GM12878 (cell line): ENCODE data around the gene CCDC187. TPM values are rescaled to one million over a fixed set of nuclear protein-coding genes. Genes with fewer than 3 reads are reported as not detected.

Experiments used
- ATAC-seq: fragments of 200-7000 bp; cut with Tn5 transposase; 3 replicates; pipeline ENCODE4 v1.9.1; 2020; ENCODE audit warnings: mild to moderate bottlenecking, moderate library complexity
- BruUV-seq: library from RNA; stranded (reverse); fragments of 400-500 nt; replicated peaks from 2 replicates; lab custom pipeline; 2021; lab: Mats Ljungman, UMichigan
- CTCF ChIA-PET: fragments of 300-600 bp; sonication (Branson Sonifier 250); formaldehyde crosslinking; extraction: SDS; loops from one replicate; lab custom pipeline; 2021; ENCODE audit warnings: inconsistent platforms; lab: Yijun Ruan, JAX
- POLR2A ChIA-PET: fragments of 350-600 bp; formaldehyde crosslinking; extraction: SDS; loops from one replicate; lab custom pipeline; 2021; ENCODE audit warnings: inconsistent platforms; lab: Charles Lee
- RAD21 ChIA-PET: fragments of 300-600 bp; sonication (Branson Sonifier 250); formaldehyde crosslinking; loops from one replicate; lab custom pipeline; 2023; ENCODE audit warnings: antibody characterized with exemption; ENCODE audit not compliant: unreplicated experiment; lab: Charles Lee
- SMC1A ChIA-PET: fragments of 300-600 bp; sonication (Branson Sonifier 250); formaldehyde crosslinking; loops from one replicate; lab custom pipeline; 2023; ENCODE audit not compliant: unreplicated experiment, uncharacterized antibody; lab: Charles Lee
- DNase-seq: peaks from one replicate; pipeline ENCODE4 v3.0.0-alpha.2; 2011; ENCODE audit warnings: low read depth, low spot score
- FAIRE-seq: peaks from 3 replicates; lab custom pipeline; 2011; peaks lifted over from hg19 to GRCh38; lab: Jason Lieb, UNC
- H2AFZ ChIP-seq: 2 replicates; pipeline ENCODE4 v1.6.0; 2011; ENCODE audit warnings: low read depth, low read length, control low read depth; ENCODE audit not compliant: control insufficient read depth
- H3K27ac ChIP-seq: 2 replicates; pipeline ENCODE4 v1.5.1; 2011; ENCODE audit warnings: control low read depth; ENCODE audit not compliant: control insufficient read depth, insufficient read depth
- H3K27me3 ChIP-seq, 2 experiments: replicated peaks in 1 of 2; 2 replicates each; pipeline versions ENCODE4 v1.6.0 to v1.6.1; 2011; ENCODE audit warnings: low read length in 1 of 2; ENCODE audit not compliant: control insufficient read depth in 2 of 2, insufficient read depth in 2 of 2
- H3K36me3 ChIP-seq, 2 experiments: 2 replicates each; pipeline ENCODE4 v1.5.1; 2011; ENCODE audit warnings: low read length in 1 of 2; ENCODE audit not compliant: control insufficient read depth in 2 of 2, insufficient read depth in 2 of 2
- H3K4me1 ChIP-seq: 2 replicates; pipeline ENCODE4 v1.6.1; 2011; ENCODE audit warnings: mild to moderate bottlenecking, low read length, moderate library complexity, mixed read lengths; ENCODE audit not compliant: control insufficient read depth, insufficient read depth
- H3K4me2 ChIP-seq: 2 replicates; pipeline ENCODE4 v1.6.0; 2011; ENCODE audit warnings: control low read depth; ENCODE audit not compliant: control insufficient read depth, insufficient read depth
- H3K4me3 ChIP-seq: fragments of 200-600 bp; sonication (generic); 2 replicates; pipeline ENCODE4 v1.5.1; 2016
- H3K79me2 ChIP-seq: 2 replicates; pipeline ENCODE4 v1.6.0; 2011; ENCODE audit warnings: low read length; ENCODE audit not compliant: control insufficient read depth, insufficient read depth
- H3K9ac ChIP-seq: 2 replicates; pipeline ENCODE4 v1.8.0; 2011; ENCODE audit warnings: low read length, control low read depth, mixed read lengths; ENCODE audit not compliant: control insufficient read depth, insufficient read depth
- H3K9me3 ChIP-seq: replicated peaks from 3 replicates; pipeline ENCODE4 v1.5.1; 2011; ENCODE audit warnings: mild to moderate bottlenecking, low read length; ENCODE audit not compliant: control insufficient read depth, insufficient read depth
- H4K20me1 ChIP-seq: 2 replicates; pipeline ENCODE4 v1.6.0; 2011; ENCODE audit not compliant: control insufficient read depth, insufficient read depth
- CEBPB ChIP-seq, 2 experiments: fragments of 150-350 bp in 1 of 2; IDR thresholded peaks; 2 replicates each; pipeline ENCODE4 v1.6.1; 2012 to 2014; ENCODE audit warnings: low read depth in 2 of 2, low read length in 2 of 2, borderline replicate concordance in 1 of 2, inconsistent platforms in 1 of 2
- WGBS: methylation state at CpG from one replicate; pipeline ENCODE4 v1.1.6; 2016; ENCODE audit warnings: low lambda C conversion rate; ENCODE audit not compliant: insufficient replicate concordance, insufficient coverage; ENCODE audit errors: missing lambda C conversion rate; 5-methylcytosine and 5-hydroxymethylcytosine counted together
- in situ Hi-C: fragments of 300-500 bp; cut with MboI; formaldehyde crosslinking; loops from 9 replicates; pipeline ENCODE4 v1.14.3; 2018; ENCODE audit warnings: mixed read lengths
- intact Hi-C: fragments of 100-400 bp; cut with micrococcal nuclease; formaldehyde crosslinking; loops from one replicate; pipeline ENCODE4 v1.14.2; 2022; ENCODE audit not compliant: unreplicated experiment
- polyA plus RNA-seq, 11 experiments: library from polyadenylated mRNA; depleted of rRNA in 4 of 11; unstranded in 6 of 11; stranded (reverse) in 5 of 11; fragments of >200 nt; fragmentation: Nextera tagmentation in 4 of 11; fragmentation: Illumina TruSeq in 1 of 11; extraction: Ambion mirVana in 4 of 11; extraction: Trizol in 1 of 11; gene quantifications; 1 replicate in 1 of 11; 2 replicates in 10 of 11; pipeline versions ENCODE4 v1.2.1 to v1.2.3, GENCODE V29; 2011 to 2016; ENCODE audit warnings: inconsistent platforms in 2 of 11, missing spikeins in 2 of 11, low read depth in 1 of 11
- total RNA-seq, 4 experiments: library from RNA; depleted of rRNA in 3 of 4; stranded (reverse); fragments of >200 nt in 3 of 4; fragmentation: Illumina TruSeq in 1 of 4; extraction: Trizol in 1 of 4; gene quantifications; 2 replicates each; pipeline versions ENCODE4 v1.2.1 to v1.2.3, GENCODE V29; 2013 to 2021
- TF ChIP-seq, protein P1 (sequence below): fragments of 450-650 bp; IDR thresholded peaks from 2 replicates; pipeline ENCODE4 v1.6.1; 2018; ENCODE audit warnings: mild to moderate bottlenecking, low read depth, moderate library complexity; ENCODE audit not compliant: partially characterized antibody

Gene CCDC187
- total and polyA plus RNA-seq, 10 of the 15 experiments (the other 5 are each of a cell fraction or from before 2014, with no cell fraction given) = 0.04 to 0.23 (median 0.04) TPM; not detected in 7

DNA sequence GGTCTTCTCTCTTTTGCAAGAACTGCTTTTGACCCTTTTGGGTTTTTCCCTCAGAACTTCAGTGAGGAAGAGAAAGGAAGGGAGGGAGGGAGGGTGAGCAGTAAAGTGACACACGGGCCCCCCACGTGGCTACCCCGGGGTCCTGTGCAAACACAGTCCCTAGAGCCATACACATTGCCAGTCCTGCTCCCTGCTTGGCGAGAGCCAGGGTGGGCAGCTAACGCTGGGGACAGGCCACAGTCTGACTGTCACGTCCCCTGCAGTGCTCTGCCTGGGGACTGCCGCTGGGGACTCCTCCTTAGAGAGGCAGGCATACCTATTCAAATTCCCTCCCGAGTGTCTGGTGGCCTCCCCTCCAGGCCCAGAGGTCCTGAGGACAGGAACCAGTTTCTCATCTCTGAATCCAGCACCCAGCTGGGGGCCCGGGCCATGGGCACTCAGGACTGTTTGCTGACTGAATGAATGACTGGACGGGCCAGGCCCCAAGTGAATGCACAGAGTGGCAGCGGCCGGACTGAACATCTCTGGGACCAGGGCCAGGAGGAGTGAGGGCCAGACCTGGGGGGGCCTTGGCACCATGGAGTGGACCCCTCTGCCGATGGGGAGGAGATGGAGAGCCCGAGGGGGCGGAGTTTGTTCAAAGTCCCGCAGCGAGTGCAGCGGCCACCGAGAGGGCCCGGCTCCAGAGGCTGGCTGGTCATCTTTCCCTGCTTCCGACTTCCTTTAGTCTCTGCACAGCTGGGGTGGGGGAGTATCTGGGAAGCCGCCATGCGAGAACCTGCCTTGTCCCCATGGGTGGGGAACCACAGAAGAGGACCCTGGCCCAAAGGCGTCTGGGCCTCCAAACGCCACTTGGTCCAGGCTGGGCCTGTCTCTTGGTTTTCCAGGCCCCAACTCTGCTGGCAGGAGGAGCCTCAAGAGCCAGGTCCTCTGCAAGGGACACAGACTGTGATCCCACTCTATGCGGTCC lies 5.8 kb downstream of the CCDC187 start:
- FAIRE-seq (no peak), DNase-seq (no peak), ATAC-seq (no peak; the same call in 2 of the 3 replicates)
- no TSS peak for BruUV-seq
- CTCF ChIA-PET = no interaction called here
- H2AFZ ChIP-seq = no peak overlapping the region
- H3K4me2 ChIP-seq = no peak overlapping the region
- H3K9me3 ChIP-seq = no peaks in the 10 kb centered on the region; the same call in 2 of the 3 replicates
- SMC1A ChIA-PET = no interaction called here
- intact Hi-C loops = no loop called here
- RAD21 ChIA-PET = no interaction called here
- POLR2A ChIA-PET = no interaction called here
- no peaks in the 10 kb centered on the region for H3K36me3 ChIP-seq
- H3K79me2 ChIP-seq = no peaks in the 10 kb centered on the region
- H3K4me1 ChIP-seq = no peaks in the 10 kb centered on the region
- H3K27ac ChIP-seq = no peak overlapping the region
- 47% methylated on average over 26 of the region's 26 CpGs for WGBS
- no peak overlapping the region for H3K9ac ChIP-seq
- TF ChIP-seq, protein P1, sequence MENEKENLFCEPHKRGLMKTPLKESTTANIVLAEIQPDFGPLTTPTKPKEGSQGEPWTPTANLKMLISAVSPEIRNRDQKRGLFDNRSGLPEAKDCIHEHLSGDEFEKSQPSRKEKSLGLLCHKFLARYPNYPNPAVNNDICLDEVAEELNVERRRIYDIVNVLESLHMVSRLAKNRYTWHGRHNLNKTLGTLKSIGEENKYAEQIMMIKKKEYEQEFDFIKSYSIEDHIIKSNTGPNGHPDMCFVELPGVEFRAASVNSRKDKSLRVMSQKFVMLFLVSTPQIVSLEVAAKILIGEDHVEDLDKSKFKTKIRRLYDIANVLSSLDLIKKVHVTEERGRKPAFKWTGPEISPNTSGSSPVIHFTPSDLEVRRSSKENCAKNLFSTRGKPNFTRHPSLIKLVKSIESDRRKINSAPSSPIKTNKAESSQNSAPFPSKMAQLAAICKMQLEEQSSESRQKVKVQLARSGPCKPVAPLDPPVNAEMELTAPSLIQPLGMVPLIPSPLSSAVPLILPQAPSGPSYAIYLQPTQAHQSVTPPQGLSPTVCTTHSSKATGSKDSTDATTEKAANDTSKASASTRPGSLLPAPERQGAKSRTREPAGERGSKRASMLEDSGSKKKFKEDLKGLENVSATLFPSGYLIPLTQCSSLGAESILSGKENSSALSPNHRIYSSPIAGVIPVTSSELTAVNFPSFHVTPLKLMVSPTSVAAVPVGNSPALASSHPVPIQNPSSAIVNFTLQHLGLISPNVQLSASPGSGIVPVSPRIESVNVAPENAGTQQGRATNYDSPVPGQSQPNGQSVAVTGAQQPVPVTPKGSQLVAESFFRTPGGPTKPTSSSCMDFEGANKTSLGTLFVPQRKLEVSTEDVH = no peak
- no peak for TF ChIP-seq CEBPB (IDR thresholded peaks at IDR 0.05; ENCODE audit: borderline replicate concordance in 1 of 2, low read depth in 2 of 2, low read length in 2 of 2)
- no peaks in the 10 kb centered on the region for H4K20me1 ChIP-seq
- H3K4me3 ChIP-seq = no peak overlapping the region
- H3K27me3 ChIP-seq = no peaks in the 10 kb centered on the region
- in situ Hi-C loops = no loop called here
